NCI-H1092 (cell line): ENCODE data around the gene UQCC3.
A peak's percentile ranks its signal among the peaks of the same experiment; 100 is the strongest.
"Not testable (repeated sequence)": the region's sequence is repeated elsewhere in the genome, so short reads cannot be mapped to it uniquely, and the experiment has no call there.

Source experiments
- DNase-seq: peaks from one replicate; lab custom pipeline; 2025; lab: John Stamatoyannopoulos, UW

Gene UQCC3

DNA sequence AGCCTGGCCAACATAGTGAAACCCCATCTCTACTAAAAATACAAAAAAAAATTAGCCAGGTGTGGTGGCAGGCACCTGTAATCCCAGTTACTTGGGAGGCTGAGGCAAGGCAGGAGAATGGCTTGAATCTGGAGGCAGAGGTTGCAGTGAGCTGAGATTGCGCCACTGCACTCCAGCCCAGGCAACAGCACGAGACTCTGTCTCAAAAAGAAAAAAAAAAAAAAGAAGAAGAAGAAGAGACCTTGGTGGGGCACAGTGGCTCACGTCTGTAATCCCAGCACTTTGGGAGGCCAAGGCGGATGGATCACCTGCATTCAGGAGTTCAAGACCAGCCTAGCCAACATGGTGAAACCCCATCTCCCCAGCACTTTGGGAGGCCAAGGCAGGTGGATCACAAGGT, 32.4 kb downstream of the UQCC3 start:
- DNase-seq, result not testable (repeated sequence)

DNA sequence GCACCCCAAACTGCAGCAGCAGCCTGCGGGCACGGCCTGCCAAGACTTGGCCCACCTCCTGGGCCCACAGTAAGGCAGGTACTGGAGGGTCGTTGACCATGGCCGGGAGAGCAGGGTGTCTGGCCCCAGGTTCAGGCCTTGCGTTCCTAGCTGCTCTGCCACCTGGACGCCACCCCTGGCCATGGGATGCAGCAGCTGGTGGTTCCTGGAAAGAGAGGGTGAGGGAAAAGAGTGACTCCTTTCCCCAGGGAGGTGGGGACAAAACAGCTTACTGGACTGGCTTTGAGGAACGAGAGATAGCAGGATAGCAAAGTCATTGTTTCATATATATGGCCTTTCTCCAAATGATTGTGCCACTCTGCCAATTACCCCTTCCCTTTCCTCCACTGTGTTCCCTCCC, 33.9 kb downstream of the UQCC3 start:
- no peak for DNase-seq

DNA sequence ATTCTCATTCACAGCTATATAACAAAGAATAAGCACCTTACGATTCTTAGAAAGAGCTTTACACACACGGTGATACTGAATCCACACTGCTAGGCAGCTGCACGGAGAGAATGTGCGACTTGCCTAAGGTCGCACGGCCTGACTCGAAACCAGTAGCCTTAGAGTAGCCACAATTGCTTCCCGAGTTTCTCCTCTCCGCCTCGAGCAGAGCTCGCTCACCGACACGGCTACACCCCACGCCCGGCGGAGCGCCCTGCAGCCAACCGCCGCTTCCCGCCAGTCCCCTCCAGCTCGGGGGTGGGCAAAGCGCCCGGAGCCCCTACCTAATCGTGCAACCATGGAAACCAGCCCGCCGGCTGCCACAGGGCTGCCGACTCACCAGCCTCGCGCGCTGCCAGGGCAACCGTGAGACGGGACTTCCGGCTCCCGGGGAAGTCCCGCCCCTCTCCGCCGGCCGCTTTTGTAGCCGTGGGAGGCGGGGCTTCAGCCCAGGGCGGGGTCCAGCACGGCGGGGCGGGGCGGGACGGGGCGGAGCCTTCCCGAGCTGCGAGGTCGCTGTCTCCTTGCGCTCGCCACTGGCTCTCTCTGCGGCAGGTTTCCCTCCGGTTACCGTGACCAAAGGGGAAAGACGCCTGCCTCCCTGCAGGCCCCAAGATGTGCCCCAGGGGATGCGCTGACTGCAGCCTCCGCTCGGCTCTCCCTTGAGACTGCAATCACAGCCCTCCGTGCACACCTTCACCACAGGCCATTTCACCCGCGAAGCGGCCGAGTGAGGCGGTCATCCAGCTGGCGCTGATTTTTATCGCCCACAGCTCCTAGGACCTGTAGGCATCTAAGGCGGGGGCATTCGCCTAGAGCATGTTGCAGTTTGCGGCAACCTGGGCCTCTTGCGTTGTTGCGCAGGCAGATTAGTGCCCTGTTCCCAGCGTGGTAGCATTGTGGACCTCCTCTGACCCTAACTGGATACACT, 34.7 kb downstream of the UQCC3 start:
- peak; percentile 99 for DNase-seq

DNA sequence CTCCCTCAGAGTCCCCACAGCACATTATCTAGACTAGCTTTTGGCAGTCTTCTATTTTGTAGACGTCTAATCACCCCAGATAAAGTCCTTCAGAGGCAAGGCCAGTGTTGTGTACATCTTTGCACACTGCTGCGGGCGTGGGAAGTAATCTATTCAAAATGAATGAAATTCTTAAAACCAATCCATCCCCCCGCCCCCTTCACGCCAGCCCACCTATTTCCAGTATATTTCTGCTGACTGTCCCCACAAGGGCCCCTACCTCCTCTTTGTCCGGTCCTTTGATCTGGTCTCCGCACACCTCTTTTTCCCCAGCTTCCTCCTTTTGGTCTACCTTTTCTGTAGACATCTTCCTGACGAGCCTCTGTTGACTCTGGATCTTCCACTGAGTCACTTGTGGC, 35.4 kb downstream of the UQCC3 start:
- DNase-seq, result no peak

DNA sequence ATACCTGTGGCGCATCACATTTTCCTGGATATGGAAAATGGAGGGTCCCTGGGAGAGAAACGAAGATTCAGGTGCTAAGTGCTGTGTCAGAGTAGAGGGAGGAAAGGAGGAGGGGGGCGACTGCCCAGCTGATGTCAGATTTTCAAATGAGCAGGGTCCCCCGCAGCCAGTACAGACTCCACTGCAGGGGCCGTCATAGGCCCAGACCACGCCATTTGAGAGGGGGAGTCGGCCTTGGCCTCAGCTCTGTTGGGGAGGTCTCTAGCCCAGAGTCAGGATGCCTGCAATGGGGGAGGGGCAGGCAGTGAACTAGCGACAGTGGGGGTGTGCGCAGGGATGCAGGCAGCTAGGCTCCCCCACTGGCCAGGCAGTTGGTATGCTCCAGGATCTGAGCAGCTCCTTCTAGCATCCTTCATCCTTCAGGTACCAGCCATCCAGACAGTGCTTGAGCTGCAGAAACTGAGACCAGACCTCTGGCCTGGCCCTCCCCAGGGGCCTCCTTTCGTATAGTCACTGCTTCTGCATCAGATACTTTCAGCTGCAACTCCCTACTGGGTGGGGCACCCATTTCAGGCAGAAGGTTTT, 35.9 kb downstream of the UQCC3 start, which contains the start of the genes BSCL2 and GNG3:
TSS of gene BSCL2 (minus strand) at position 148 of the 585 bp plus-strand sequence. CDS start 229 bp downstream, outside the sequence.
TSS of gene GNG3 (plus strand) at position 400 of the 585 bp plus-strand sequence. CDS start 620 bp downstream, outside the sequence.
- no peak for DNase-seq

DNA sequence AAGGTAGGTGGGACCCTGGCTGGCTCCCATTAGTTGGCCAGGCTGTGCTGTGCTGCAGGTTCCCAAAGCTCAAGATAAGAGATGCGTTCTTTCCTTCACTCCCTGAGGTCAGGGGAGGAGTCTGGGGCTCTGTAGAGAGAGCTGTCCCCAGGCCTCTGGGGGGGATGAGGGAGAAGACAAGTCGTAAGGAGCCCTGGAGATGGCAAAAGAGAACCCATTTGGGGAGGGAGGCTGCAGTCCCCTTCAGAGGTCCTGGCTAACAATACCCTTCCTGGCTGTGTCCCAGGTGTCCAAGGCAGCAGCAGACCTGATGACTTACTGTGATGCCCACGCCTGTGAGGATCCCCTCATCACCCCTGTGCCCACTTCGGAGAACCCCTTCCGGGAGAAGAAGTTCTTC, 36.9 kb downstream of the UQCC3 start:
- DNase-seq, result no peak

DNA sequence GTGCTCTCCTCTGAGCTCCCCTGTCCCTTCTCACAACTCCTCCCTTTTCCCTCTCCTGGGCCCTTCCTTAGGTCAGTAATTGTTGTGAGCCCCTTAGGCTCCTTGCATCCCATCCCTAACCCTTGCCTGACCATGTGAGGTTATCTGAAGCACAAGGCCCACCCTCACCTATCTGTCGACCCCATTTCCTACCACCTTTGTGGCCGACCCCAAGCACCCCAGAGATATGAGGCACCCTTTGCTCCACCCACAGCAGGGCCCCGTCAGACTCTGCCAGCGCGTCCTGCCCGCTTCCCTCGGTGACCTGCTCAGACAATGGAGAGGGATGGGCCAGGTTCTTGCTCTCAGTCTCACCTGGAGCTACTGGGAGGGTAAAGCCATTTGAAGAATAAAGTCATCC, 37.3 kb downstream of the UQCC3 start:
- no peak for DNase-seq

DNA sequence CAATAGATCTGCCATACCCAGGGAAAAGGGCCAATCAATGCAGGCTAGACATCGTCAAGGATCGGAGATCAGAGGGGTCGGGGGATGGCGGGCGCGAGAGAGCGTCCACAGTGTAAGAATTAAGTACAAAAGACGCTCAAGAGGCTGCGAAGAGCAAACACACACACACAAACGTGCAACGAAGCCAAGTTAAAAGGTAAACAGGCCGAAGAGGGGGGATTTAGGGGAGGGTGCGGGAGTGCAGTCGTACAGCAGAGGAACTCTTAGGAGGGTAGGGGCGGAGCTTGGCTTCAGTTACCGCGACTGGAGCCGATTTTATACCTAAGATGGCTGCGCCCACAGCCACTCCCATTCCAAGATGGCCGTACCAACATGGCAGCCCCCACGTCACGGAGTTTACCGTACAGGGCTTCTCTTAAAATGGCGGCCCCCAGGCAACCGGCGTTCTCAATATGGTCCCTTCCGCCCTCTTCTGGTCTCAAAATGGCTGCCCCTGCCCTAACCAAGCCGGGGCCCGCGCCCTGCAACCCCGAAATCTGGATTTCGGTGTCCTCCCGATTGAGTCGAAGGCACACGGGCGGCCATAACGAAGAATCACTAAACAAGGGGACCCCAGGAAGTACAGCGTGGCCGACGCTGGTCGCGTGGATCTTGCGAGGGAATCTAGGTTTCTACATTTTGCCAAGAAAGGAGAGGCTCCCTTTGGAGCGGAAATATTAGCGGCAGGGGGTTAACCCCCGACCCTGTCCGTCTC, 38.0 kb downstream of the UQCC3 start:
- DNase-seq, result peak; percentile 99

DNA sequence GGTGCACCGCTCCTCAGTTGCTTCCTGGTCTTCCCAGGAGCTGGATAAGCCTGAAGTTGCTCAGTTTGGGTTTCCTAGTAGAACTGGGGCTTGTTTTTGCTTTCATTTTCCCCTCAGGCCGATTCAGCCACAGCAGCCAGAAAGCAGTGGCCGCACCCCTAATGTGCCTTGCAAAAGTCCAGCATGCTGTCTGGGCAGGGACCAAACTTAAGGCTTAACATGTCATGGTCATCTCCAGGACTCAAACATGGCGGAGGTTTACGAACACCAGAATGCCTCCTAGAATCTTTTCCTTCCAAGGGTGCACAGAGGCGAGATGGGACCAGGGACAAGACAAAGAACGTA, 38.5 kb downstream of the UQCC3 start:
- no peak for DNase-seq

DNA sequence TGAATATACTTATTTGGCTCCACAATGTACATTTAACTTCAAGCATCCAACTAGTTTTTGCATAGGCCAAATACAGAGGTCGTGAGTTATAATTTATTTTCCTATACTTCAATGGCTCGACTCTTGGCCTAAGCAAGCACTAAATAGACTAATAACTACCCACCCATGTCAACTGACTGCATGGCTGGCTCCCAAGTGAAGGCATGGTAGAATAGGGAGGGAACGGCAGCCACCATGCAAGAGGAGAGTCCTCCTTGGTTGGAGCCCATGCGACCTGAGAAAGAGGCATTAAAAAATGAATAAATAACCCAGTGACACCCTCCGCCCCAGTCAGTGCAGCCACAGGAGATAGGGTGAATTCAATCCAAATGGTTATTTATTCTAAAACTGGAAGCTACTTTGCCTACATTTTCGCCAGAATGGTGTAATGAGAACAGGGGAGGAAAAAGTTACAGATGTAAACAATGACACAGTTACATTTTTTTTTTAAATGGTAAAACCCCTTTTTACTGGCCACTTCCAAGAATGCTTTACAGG, 40.9 kb downstream of the UQCC3 start:
- DNase-seq, result no peak

DNA sequence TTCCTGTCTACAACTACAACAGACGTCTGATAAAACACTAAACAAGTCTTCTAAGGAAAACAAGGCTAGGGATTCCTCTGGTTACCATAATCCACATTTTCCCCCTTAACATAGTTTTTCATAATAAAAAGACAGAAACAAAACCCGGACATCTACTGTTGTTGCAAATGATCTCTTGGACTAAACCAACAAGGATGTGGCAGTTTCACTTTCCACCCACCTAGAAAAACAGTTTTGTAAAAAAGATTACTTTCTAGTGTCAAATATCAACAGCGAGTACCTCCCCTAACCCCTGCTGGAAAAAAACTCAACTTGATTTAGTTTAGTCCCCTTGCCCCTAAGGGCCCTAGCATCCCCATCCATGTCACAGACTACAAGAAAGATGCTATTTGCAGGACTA, 41.4 kb downstream of the UQCC3 start:
- no peak for DNase-seq

DNA sequence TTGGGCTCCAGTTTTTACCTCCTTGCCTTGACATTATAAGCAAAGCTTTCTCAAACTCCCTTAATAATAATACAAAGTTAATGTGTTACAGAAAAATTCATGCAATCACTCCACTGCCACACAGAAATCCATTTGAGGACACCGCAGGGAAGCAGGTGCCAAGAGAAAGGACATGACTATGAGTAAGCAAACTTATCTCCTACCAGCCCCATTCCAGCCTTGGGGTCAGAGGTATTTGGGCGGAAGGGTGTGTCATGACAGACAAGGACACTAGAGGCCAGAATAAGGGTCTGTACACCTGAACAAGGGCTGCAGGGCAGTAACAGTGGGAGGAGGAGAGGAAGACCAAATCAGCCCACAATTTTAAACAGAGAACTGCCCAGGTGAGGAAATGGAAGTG, 41.9 kb downstream of the UQCC3 start:
- no peak for DNase-seq

DNA sequence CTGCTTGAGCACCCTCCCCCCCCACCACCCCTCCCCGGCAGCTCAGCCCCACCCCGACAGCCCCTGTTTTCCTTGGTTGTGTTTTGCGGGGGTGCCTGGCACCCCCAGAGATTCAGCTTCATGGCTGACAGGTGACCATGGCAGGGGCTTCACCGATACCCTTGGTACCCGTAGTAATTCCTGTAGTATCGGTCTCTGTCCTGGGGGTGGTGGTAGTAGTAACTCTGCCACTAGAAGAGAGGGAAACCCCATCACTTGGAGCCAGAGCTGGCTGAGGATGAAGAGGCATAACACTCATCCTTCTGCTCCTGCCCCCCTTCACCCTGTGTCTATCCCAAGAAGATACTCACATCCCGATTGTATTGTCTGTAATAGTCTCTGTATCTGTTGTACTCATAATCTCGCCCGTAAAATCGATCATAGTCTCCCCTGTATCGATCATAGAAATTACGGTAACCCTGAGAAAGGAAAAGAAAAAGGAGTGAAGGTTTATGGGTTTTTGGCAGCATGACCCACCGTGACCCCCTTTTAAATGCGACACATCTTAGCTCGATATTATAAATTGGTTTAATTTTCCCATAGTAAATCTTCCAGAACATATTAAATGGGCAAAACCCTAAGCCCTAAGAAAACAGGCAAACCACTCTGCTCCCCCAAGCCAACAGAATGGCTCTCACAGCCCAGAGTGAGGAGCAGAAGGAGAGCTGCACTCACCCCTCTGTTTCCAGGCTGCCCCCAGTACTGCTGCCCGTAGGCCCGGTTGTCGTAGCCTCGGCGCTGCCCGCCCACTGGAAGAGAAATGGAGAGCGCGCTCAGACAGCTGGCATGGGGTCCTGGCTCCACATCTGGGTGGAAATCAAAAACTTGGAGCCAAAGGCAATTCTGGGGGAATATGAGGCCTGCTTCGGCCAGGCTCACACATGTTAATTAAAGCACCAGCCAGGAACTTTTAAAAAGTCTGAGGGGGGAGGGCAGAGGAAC, 44.0 kb downstream of the UQCC3 start:
- DNase-seq, result no peak

DNA sequence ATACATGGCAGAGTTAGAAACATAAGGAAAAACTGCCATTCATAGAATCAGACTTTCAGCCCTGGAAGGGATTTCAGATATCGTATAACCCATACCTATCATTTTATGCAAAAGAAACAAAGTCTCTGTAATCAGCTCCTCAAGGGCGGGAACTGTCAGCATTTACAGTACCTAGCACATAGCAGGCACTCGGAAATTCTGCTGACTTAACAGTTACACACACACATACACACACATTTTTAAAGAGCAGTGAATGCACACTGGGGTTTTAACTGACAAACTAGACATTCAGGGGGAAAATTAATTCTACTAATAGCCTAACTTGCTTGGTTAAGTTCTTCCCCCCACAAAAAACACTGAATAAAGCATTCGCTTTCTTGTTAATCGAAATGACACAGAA, 44.7 kb downstream of the UQCC3 start:
- no peak for DNase-seq

DNA sequence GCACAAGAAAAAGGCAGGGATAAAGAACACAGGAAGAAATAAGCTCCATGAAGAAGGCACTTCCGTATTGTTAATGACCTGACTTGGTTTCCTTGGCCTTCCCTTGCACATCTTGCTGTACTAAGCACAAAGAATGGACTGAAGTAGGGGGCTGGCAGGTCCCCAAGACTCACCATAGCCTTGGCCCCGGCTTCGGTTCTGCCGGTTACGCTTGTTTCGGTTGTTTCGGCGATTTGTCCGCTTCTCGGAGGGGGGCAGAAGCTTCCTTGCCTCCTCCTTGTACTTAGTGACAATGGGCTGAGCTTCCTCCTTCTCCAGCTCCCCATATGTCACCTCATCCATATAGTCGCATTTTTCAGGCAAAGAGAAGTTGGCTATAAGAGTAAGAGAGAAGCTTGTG, 45.3 kb downstream of the UQCC3 start:
- DNase-seq, result no peak

DNA sequence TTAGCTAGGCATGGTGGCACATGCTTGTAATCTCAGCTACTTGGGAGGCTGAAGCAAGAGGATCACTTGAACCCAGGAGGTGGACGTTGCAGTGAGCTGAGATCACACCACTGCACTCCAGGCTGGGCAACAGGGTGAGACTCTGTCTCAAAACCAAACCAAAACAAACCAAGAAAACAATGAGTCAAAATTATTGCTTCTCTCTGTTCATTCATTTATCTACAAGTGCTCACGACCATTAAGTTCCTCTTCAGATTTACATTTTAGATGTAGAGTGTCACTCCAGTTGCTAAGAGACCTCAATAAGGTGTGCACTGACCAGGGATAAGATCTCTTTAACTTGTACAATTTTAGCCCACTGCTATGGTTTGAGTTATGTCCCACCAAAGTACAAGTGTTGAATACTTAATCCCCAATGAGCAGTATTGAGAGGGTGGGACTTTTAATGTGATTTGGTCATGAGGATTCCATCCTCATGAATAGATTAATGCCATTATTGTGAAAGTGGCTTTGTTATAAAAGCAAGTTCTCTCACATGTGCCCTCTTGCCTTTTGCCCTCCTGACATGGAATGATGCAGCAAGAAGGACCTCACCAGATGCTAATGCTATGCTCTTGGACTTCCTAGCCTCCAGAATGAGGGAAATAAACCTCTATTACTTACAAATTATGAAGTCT, 48.0 kb downstream of the UQCC3 start:
- DNase-seq, result no peak

DNA sequence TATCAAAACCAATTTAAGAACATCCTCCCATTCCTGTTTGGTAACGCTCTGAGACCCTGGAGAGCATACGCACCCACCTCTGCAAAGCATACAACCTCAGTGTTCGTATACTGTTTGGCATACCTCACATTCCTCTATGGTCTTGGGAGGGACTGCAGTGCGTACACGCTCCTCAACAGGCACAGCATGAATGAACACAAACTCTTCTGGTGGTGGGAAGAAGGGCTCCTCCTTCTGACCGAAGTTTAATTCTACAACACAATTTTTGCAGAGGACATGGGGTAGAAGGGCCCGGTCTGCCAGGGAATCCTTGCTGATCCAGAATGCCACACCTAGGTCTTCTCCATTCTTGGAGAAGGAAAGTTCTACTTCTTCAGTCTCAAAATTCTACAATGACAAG, 50.5 kb downstream of the UQCC3 start:
- DNase-seq, result no peak
